Measurements from ENCODE around the gene NR2F6. TPM values are rescaled to one million over a fixed set of nuclear protein-coding genes. Genes with fewer than 3 reads are reported as not detected.
"Not testable (repeated sequence)": the region's sequence is repeated elsewhere in the genome, so short reads cannot be mapped to it uniquely, and the experiment has no call there.

NR2F6 gene
- total RNA-seq, 1 experiment from 2014 or later: 134 TPM

GRCh38 chr19:17275441-17276175 is 29.9 kb upstream of the NR2F6 start:
- no peaks in the 10 kb centered on the region for H3K4me1 Mint-ChIP-seq
- H4K91ac ChIP-seq (ENCODE audit: insufficient read length, low read depth, low read length): no peak overlapping the region

GRCh38 chr19:17274892-17275291 is 29.2 kb upstream of the NR2F6 start:
- not testable (repeated sequence) for H4K91ac ChIP-seq (ENCODE audit: insufficient read length, low read depth, low read length)

More at GRCh38 chr19:17275441-17276175, 29.9 kb upstream of the NR2F6 start:
- Mint-ChIP-seq H3K27me3 (ENCODE audit: low read depth) (no peaks in the 10 kb centered on the region), H3K36me3 (ENCODE audit: insufficient read depth in 1 of 3, low read depth in 3 of 3) (peaks cover 38 to 67% (median 65%) of the 10 kb centered on the region in 3 experiments; a peak in 6 of 7 replicates), H3K9me3 (no peaks in the 10 kb centered on the region), H3K27ac (peak overlapping the region in 2 of 3 experiments; percentile 34 to 57; a peak in 1 of 7 replicates), H3K4me3 (no peak overlapping the region)
- H4K8ac ChIP-seq (replicated peaks; ENCODE audit: insufficient read length, low read depth, low read length): no peak overlapping the region
- H3K4ac ChIP-seq (ENCODE audit: low read depth, low read length): no peak overlapping the region
- no peaks in the 10 kb centered on the region for H3K4me1 ChIP-seq (ENCODE audit: insufficient read depth, low read length)
- H3K14ac ChIP-seq (ENCODE audit: insufficient read depth, low read length): no peak overlapping the region
- no peaks in the 10 kb centered on the region for H4K20me1 ChIP-seq (ENCODE audit: control insufficient read depth, insufficient read depth, insufficient read length)
- no peak overlapping the region for H3K18ac ChIP-seq (ENCODE audit: insufficient read length, low read depth, low read length)
- no peak overlapping the region for H3K9ac ChIP-seq (ENCODE audit: extremely low read depth, insufficient read length, low read length)
- no peak overlapping the region for H4K5ac ChIP-seq (ENCODE audit: insufficient read length, low read depth, low read length)
- no peak overlapping the region for H2AK5ac ChIP-seq (ENCODE audit: insufficient read length, low read length)
- no peaks in the 10 kb centered on the region for H3K79me1 ChIP-seq (ENCODE audit: insufficient read depth, low read depth, low read length, poor library complexity, severe bottlenecking)
- no peaks in the 10 kb centered on the region for H3K27me3 ChIP-seq (ENCODE audit: insufficient read depth, low read length)
- no peak overlapping the region for H2BK12ac ChIP-seq (ENCODE audit: insufficient read length, low read depth, low read length)
- no peak overlapping the region for H3K56ac ChIP-seq (ENCODE audit: insufficient read length, low read depth, low read length)
- no peaks in the 10 kb centered on the region for H3K9me3 ChIP-seq (ENCODE audit: control insufficient read depth, low read depth, low read length)
- DNase-seq: no peak
- no peak overlapping the region for H2BK120ac ChIP-seq (ENCODE audit: low read depth, low read length, poor library complexity, severe bottlenecking)
- H2BK15ac ChIP-seq (ENCODE audit: low read depth, low read length): no peak overlapping the region
- H3K79me2 ChIP-seq (ENCODE audit: insufficient read depth, low read length): no peaks in the 10 kb centered on the region
- no peak overlapping the region for H3K4me2 ChIP-seq (ENCODE audit: insufficient read depth, insufficient read length, low read length)
- H3T11ph ChIP-seq (ENCODE audit: low read length): no peak overlapping the region
- H2BK20ac ChIP-seq (ENCODE audit: low read depth, low read length, poor library complexity, severe bottlenecking): no peak overlapping the region
- H3K23me2 ChIP-seq (ENCODE audit: insufficient read length, low read depth, low read length, poor library complexity, severe bottlenecking): peaks cover 2% of the 10 kb centered on the region
- no peak overlapping the region for H3K23ac ChIP-seq (ENCODE audit: insufficient read length, low read depth, low read length)
- TF ChIP-seq CTCF (conservative IDR thresholded peaks at IDR 0.05): no peak
- no peak overlapping the region for H2BK5ac ChIP-seq (ENCODE audit: insufficient read length, low read length)
- H2AFZ ChIP-seq (ENCODE audit: low read length): no peak overlapping the region
- H3K27ac ChIP-seq (ENCODE audit: insufficient read length, low read depth, low read length): no peak overlapping the region
- no CpG with 5 or more reads among the region's 19 CpGs for WGBS (ENCODE audit: extremely low coverage, insufficient read length, low lambda C conversion rate)

More at GRCh38 chr19:17274892-17275291, 29.2 kb upstream of the NR2F6 start:
- DNase-seq; H3K79me1 ChIP-seq (ENCODE audit: insufficient read depth, low read depth, low read length, poor library complexity, severe bottlenecking); H3K9me3 Mint-ChIP-seq; H3K4me3 Mint-ChIP-seq; H3T11ph ChIP-seq (ENCODE audit: low read length); H3K18ac ChIP-seq (ENCODE audit: insufficient read length, low read depth, low read length); H3K4me2 ChIP-seq (ENCODE audit: insufficient read depth, insufficient read length, low read length); H3K4ac ChIP-seq (ENCODE audit: low read depth, low read length); H3K14ac ChIP-seq (ENCODE audit: insufficient read depth, low read length); H2BK120ac ChIP-seq (ENCODE audit: low read depth, low read length, poor library complexity, severe bottlenecking); H3K4me1 Mint-ChIP-seq; H3K27me3 ChIP-seq (ENCODE audit: insufficient read depth, low read length); H4K8ac ChIP-seq (replicated peaks; ENCODE audit: insufficient read length, low read depth, low read length); H3K23me2 ChIP-seq (ENCODE audit: insufficient read length, low read depth, low read length, poor library complexity, severe bottlenecking); H2BK5ac ChIP-seq (ENCODE audit: insufficient read length, low read length); H3K27me3 Mint-ChIP-seq (ENCODE audit: low read depth); H2AFZ ChIP-seq (ENCODE audit: low read length); H3K27ac Mint-ChIP-seq; H3K9me3 ChIP-seq (ENCODE audit: control insufficient read depth, low read depth, low read length); H3K4me1 ChIP-seq (ENCODE audit: insufficient read depth, low read length); H3K79me2 ChIP-seq (ENCODE audit: insufficient read depth, low read length); H2AK5ac ChIP-seq (ENCODE audit: insufficient read length, low read length); H3K56ac ChIP-seq (ENCODE audit: insufficient read length, low read depth, low read length); H3K9ac ChIP-seq (ENCODE audit: extremely low read depth, insufficient read length, low read length); H2BK15ac ChIP-seq (ENCODE audit: low read depth, low read length); H2BK12ac ChIP-seq (ENCODE audit: insufficient read length, low read depth, low read length); H2BK20ac ChIP-seq (ENCODE audit: low read depth, low read length, poor library complexity, severe bottlenecking); H4K20me1 ChIP-seq (ENCODE audit: control insufficient read depth, insufficient read depth, insufficient read length); H4K5ac ChIP-seq (ENCODE audit: insufficient read length, low read depth, low read length); H3K27ac ChIP-seq (ENCODE audit: insufficient read length, low read depth, low read length); H3K23ac ChIP-seq (ENCODE audit: insufficient read length, low read depth, low read length): not testable (repeated sequence)
- no CpG with 5 or more reads among the region's 3 CpGs for WGBS (ENCODE audit: extremely low coverage, insufficient read length, low lambda C conversion rate)
- H3K36me3 Mint-ChIP-seq (ENCODE audit: insufficient read depth in 1 of 3, low read depth in 3 of 3): peaks cover 42 to 73% (median 72%) of the 10 kb centered on the region in 3 experiments; a peak in 6 of 7 replicates

Data from H9 (cell line).